K562 (cell line): Measurements from ENCODE around the gene NUP133. TPM values are rescaled to one million over a fixed set of nuclear protein-coding genes. Genes with fewer than 3 reads are reported as not detected.

ENCODE experiments used
- ATF7 ChIP-seq: fragments of 450-650 bp; IDR thresholded peaks from 2 replicates; pipeline ENCODE4 v1.7.1; 2014; ENCODE audit warnings: mild to moderate bottlenecking, moderate library complexity
- CREB1 ChIP-seq, 2 experiments: sonication (generic) in 1 of 2; formaldehyde crosslinking in 1 of 2; IDR thresholded peaks; 2 replicates each; pipeline versions ENCODE4 v1.6.1 to v1.8.0; 2012 to 2022; ENCODE audit warnings: inconsistent platforms in 1 of 2, mild to moderate bottlenecking in 1 of 2, missing genetic modification reagents in 1 of 2, moderate library complexity in 1 of 2
- HLTF ChIP-seq: fragments of 450-650 bp; IDR thresholded peaks from 2 replicates; pipeline ENCODE4 v1.6.1; 2016
- KDM1A ChIP-seq, 2 experiments: fragments of 450-650 bp; IDR thresholded peaks; 2 replicates each; pipeline ENCODE4 v1.6.1; 2016; ENCODE audit warnings: mild to moderate bottlenecking in 2 of 2
- SMAD3 ChIP-seq: fragments of 450-650 bp; formaldehyde crosslinking; conservative IDR thresholded peaks from 2 replicates; pipeline ENCODE4 v1.4.0; 2020; ENCODE audit warnings: mild to moderate bottlenecking
- TEAD2 ChIP-seq: fragments of 450-650 bp; IDR thresholded peaks from 2 replicates; pipeline ENCODE4 v1.6.1; 2016; ENCODE audit warnings: missing genetic modification characterization, control low read depth, missing compliant biosample characterization
- ZBTB1 ChIP-seq: sonication (generic); formaldehyde crosslinking; IDR thresholded peaks from 2 replicates; pipeline ENCODE4 v1.8.1; 2023; ENCODE audit warnings: missing genetic modification reagents, low read depth, mild to moderate bottlenecking, borderline replicate concordance
- polyA plus RNA-seq, 8 experiments: library from polyadenylated mRNA; depleted of rRNA in 4 of 8; stranded (reverse) in 5 of 8; unstranded in 3 of 8; fragments of >200 nt; fragmentation: Nextera tagmentation in 2 of 8; fragmentation: Illumina TruSeq in 1 of 8; extraction: Ambion mirVana in 2 of 8; extraction: Trizol in 1 of 8; gene quantifications; 2 replicates each; pipeline versions ENCODE4 v1.2.1 to v1.2.3, GENCODE V29; 2011 to 2014; ENCODE audit warnings: inconsistent platforms in 1 of 8, missing spikeins in 1 of 8
- total RNA-seq, 7 experiments: library from RNA; depleted of rRNA in 6 of 7; stranded (reverse); fragments of >200 nt in 6 of 7; fragmentation: Illumina TruSeq in 2 of 7; extraction: Trizol in 2 of 7; gene quantifications; 2 replicates each; pipeline versions ENCODE4 v1.2.1 to v1.2.3, GENCODE V29; 2011 to 2021; ENCODE audit warnings: low replicate concordance in 1 of 7
- TF ChIP-seq, protein P1 (sequence below): fragments of 150-350 bp; IDR thresholded peaks from 2 replicates; pipeline ENCODE4 v1.6.1; 2014; ENCODE audit warnings: low read depth, mild to moderate bottlenecking, low read length, borderline replicate concordance
- TF ChIP-seq, protein P2 (sequence below): fragments of 450-650 bp; IDR thresholded peaks from 2 replicates; pipeline ENCODE4 v1.6.1; 2018; ENCODE audit warnings: mild to moderate bottlenecking, low read depth; ENCODE audit not compliant: partially characterized antibody
- TF ChIP-seq, protein P3 (sequence below), 2 experiments: fragments of 450-650 bp; formaldehyde crosslinking in 1 of 2; IDR thresholded peaks; 2 replicates each; pipeline versions ENCODE4 v1.4.0 to v1.6.1; 2014 to 2020; ENCODE audit warnings: mild to moderate bottlenecking in 2 of 2, borderline replicate concordance in 1 of 2, low read depth in 1 of 2
- TF ChIP-seq, protein P4 (sequence below): fragments of 450-650 bp; IDR thresholded peaks from 2 replicates; pipeline ENCODE4 v1.6.1; 2016; ENCODE audit warnings: missing biosample characterization, missing genetic modification characterization

Gene NUP133
- total and polyA plus RNA-seq, 9 of the 15 experiments (the other 6 are each of a cell fraction or from before 2014, with no cell fraction given), result 21.7 to 85.1 (median 61.3) TPM

DNA sequence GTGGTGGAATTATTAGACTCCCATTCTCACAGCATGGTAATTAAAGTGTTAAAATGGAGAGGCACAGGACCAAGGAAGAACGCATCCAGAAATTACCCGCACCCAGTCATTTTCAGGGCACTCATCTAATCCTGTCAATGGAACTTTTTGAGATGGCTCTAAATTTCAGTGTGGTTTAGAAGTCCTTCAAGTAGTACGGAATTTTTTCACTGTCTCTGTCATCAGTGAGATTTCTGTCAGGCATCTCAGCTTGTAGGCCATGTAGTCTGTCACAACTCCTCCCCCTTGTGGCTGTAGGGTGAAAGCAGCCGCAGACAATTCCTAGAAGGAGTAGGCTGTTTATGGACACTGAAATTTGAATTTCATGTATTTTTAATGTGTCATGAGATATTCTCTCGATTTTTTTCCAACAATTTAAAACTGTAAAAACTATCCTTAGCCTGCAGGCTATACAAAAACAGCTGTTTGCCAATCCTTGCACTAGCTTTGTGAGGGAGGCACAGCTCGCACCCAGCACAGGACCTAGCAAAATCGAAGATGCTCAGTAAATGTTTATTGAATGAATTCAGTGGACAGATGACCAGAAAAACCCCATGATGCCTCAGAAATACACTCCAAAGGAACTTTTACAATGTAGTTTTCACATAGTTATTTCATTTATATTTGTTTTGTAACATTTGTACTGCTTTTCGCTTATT lies 6.6 kb upstream of the NUP133 start (continued):
- TF ChIP-seq, protein P1, sequence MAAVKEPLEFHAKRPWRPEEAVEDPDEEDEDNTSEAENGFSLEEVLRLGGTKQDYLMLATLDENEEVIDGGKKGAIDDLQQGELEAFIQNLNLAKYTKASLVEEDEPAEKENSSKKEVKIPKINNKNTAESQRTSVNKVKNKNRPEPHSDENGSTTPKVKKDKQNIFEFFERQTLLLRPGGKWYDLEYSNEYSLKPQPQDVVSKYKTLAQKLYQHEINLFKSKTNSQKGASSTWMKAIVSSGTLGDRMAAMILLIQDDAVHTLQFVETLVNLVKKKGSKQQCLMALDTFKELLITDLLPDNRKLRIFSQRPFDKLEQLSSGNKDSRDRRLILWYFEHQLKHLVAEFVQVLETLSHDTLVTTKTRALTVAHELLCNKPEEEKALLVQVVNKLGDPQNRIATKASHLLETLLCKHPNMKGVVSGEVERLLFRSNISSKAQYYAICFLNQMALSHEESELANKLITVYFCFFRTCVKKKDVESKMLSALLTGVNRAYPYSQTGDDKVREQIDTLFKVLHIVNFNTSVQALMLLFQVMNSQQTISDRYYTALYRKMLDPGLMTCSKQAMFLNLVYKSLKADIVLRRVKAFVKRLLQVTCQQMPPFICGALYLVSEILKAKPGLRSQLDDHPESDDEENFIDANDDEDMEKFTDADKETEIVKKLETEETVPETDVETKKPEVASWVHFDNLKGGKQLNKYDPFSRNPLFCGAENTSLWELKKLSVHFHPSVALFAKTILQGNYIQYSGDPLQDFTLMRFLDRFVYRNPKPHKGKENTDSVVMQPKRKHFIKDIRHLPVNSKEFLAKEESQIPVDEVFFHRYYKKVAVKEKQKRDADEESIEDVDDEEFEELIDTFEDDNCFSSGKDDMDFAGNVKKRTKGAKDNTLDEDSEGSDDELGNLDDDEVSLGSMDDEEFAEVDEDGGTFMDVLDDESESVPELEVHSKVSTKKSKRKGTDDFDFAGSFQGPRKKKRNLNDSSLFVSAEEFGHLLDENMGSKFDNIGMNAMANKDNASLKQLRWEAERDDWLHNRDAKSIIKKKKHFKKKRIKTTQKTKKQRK, result no peak
- TF ChIP-seq CREB1 (IDR thresholded peaks at IDR 0.05), result 0 out of 2 replicates have a peak, but pooled peaks have one; percentile 16
- peak; percentile 58; the same call in 1 of the 2 replicates for TF ChIP-seq CREB1 (CRISPR knock-in tag; IDR thresholded peaks at IDR 0.05)
- TF ChIP-seq ATF7, result 0 out of 2 replicates have a peak, but pooled peaks have one; percentile 20
- 0 out of 2 replicates have a peak, but pooled peaks have one; percentile 29 for TF ChIP-seq ZBTB1 (CRISPR knock-in tag)
- no peak for TF ChIP-seq KDM1A (IDR thresholded peaks at IDR 0.05)
- TF ChIP-seq, protein P2, sequence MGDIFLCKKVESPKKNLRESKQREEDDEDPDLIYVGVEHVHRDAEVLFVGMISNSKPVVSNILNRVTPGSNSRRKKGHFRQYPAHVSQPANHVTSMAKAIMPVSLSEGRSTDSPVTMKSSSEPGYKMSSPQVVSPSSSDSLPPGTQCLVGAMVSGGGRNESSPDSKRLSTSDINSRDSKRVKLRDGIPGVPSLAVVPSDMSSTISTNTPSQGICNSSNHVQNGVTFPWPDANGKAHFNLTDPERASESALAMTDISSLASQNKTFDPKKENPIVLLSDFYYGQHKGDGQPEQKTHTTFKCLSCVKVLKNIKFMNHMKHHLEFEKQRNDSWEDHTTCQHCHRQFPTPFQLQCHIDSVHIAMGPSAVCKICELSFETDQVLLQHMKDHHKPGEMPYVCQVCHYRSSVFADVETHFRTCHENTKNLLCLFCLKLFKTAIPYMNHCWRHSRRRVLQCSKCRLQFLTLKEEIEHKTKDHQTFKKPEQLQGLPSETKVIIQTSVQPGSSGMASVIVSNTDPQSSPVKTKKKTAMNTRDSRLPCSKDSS, result no peak
- TF ChIP-seq, protein P3, sequence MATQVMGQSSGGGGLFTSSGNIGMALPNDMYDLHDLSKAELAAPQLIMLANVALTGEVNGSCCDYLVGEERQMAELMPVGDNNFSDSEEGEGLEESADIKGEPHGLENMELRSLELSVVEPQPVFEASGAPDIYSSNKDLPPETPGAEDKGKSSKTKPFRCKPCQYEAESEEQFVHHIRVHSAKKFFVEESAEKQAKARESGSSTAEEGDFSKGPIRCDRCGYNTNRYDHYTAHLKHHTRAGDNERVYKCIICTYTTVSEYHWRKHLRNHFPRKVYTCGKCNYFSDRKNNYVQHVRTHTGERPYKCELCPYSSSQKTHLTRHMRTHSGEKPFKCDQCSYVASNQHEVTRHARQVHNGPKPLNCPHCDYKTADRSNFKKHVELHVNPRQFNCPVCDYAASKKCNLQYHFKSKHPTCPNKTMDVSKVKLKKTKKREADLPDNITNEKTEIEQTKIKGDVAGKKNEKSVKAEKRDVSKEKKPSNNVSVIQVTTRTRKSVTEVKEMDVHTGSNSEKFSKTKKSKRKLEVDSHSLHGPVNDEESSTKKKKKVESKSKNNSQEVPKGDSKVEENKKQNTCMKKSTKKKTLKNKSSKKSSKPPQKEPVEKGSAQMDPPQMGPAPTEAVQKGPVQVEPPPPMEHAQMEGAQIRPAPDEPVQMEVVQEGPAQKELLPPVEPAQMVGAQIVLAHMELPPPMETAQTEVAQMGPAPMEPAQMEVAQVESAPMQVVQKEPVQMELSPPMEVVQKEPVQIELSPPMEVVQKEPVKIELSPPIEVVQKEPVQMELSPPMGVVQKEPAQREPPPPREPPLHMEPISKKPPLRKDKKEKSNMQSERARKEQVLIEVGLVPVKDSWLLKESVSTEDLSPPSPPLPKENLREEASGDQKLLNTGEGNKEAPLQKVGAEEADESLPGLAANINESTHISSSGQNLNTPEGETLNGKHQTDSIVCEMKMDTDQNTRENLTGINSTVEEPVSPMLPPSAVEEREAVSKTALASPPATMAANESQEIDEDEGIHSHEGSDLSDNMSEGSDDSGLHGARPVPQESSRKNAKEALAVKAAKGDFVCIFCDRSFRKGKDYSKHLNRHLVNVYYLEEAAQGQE (IDR thresholded peaks at IDR 0.05; ENCODE audit: borderline replicate concordance), result peak; percentile 67; the same call in 1 of the 2 replicates
- TF ChIP-seq, protein P3 (CRISPR knock-in tag; IDR thresholded peaks at IDR 0.05; ENCODE audit: low read depth), result no peak
- TF ChIP-seq TEAD2 (tag), result no peak
- no peak for TF ChIP-seq HLTF
- TF ChIP-seq, protein P4, sequence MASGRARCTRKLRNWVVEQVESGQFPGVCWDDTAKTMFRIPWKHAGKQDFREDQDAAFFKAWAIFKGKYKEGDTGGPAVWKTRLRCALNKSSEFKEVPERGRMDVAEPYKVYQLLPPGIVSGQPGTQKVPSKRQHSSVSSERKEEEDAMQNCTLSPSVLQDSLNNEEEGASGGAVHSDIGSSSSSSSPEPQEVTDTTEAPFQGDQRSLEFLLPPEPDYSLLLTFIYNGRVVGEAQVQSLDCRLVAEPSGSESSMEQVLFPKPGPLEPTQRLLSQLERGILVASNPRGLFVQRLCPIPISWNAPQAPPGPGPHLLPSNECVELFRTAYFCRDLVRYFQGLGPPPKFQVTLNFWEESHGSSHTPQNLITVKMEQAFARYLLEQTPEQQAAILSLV (tag), result no peak
- 0 out of 2 replicates have a peak, but pooled peaks have one; percentile 63 for TF ChIP-seq SMAD3 (CRISPR knock-in tag)
